ENCODE data around the gene SLC39A13. TPM values are rescaled to one million over a fixed set of nuclear protein-coding genes. Genes with fewer than 3 reads are reported as not detected.

Gene SLC39A13
- total RNA-seq, 1 experiment from 2014 or later, result 32.5 TPM

- no peak overlapping the region for H3K4me3 ChIP-seq (ENCODE audit: low read length)
- no peak overlapping the region for H3K27ac ChIP-seq (ENCODE audit: low read length)
- no peak for TF ChIP-seq CTCF (conservative IDR thresholded peaks at IDR 0.05; ENCODE audit: low read depth, low read length)
- no peak for TF ChIP-seq EZH2 (IDR thresholded peaks at IDR 0.05; ENCODE audit: low read length, unreplicated experiment)
- TF ChIP-seq EZH2phosphoT487 (IDR thresholded peaks at IDR 0.05; ENCODE audit: borderline replicate concordance, low read length), result no peak
- no peak overlapping the region for H3K4me2 ChIP-seq (ENCODE audit: low read length)
- no peaks in the 10 kb centered on the region for H3K36me3 ChIP-seq (ENCODE audit: low read depth, low read length)
- H3K79me2 ChIP-seq (ENCODE audit: low read length), result no peaks in the 10 kb centered on the region
- no peaks in the 10 kb centered on the region for H3K4me1 ChIP-seq (ENCODE audit: insufficient read depth, low read length)
- no TSS peak for BruUV-seq (replicated peaks)
- H3K27me3 ChIP-seq (ENCODE audit: low read length), result no peaks in the 10 kb centered on the region
- no peaks in the 10 kb centered on the region for H3K9me3 ChIP-seq (ENCODE audit: low read length)
- no peaks in the 10 kb centered on the region for H3F3A ChIP-seq (ENCODE audit: low read length, unreplicated experiment)
- intact Hi-C loops (cut with micrococcal nuclease), result no loop called here
- no peaks in the 10 kb centered on the region for H3K9me2 ChIP-seq (replicated peaks; ENCODE audit: low read length)
- no peak overlapping the region for H2AFZ ChIP-seq (ENCODE audit: low read length)
- ChIA-PET CTCF (no interaction called here), POLR2A (ENCODE audit: unreplicated experiment) (no interaction called here)
- DNase-seq (no peak), ATAC-seq (no peak)
- H3K9ac ChIP-seq (ENCODE audit: low read length), result no peak overlapping the region
- H4K20me1 ChIP-seq (ENCODE audit: low read length), result no peaks in the 10 kb centered on the region
Measured at GRCh38 chr11:47389577-47390421, 18.6 kb upstream of the SLC39A13 start.

GRCh38 chr11:47390422-47390760 lies 18.0 kb upstream of the SLC39A13 start:
- BruUV-seq (replicated peaks), result no TSS peak
- Histone ChIP-seq H3K27me3 (ENCODE audit: low read length) (no peaks in the 10 kb centered on the region), H3K4me2 (ENCODE audit: low read length) (no peak overlapping the region), H3K36me3 (ENCODE audit: low read depth, low read length) (no peaks in the 10 kb centered on the region), H3K4me1 (ENCODE audit: insufficient read depth, low read length) (no peaks in the 10 kb centered on the region), H4K20me1 (ENCODE audit: low read length) (no peaks in the 10 kb centered on the region), H3K79me2 (ENCODE audit: low read length) (no peaks in the 10 kb centered on the region), H3K9me2 (replicated peaks; ENCODE audit: low read length) (no peaks in the 10 kb centered on the region), H3K9ac (ENCODE audit: low read length) (no peak overlapping the region), H3K9me3 (ENCODE audit: low read length) (no peaks in the 10 kb centered on the region), H3K27ac (ENCODE audit: low read length) (no peak overlapping the region), H3F3A (ENCODE audit: low read length, unreplicated experiment) (no peaks in the 10 kb centered on the region), H2AFZ (ENCODE audit: low read length) (no peak overlapping the region), H3K4me3 (ENCODE audit: low read length) (no peak overlapping the region)
- ChIA-PET CTCF (no interaction called here), POLR2A (ENCODE audit: unreplicated experiment) (no interaction called here)
- DNase-seq (no peak), ATAC-seq (no peak)
- no peak for TF ChIP-seq CTCF (conservative IDR thresholded peaks at IDR 0.05; ENCODE audit: low read depth, low read length)
- TF ChIP-seq EZH2 (IDR thresholded peaks at IDR 0.05; ENCODE audit: low read length, unreplicated experiment), result no peak
- TF ChIP-seq EZH2phosphoT487 (IDR thresholded peaks at IDR 0.05; ENCODE audit: borderline replicate concordance, low read length), result no peak
- intact Hi-C loops (cut with micrococcal nuclease), result no loop called here

GRCh38 chr11:47391077-47391583 lies 17.3 kb upstream of the SLC39A13 start:
- Histone ChIP-seq H3K9ac (ENCODE audit: low read length) (no peak overlapping the region), H3K27me3 (ENCODE audit: low read length) (no peaks in the 10 kb centered on the region), H3F3A (ENCODE audit: low read length, unreplicated experiment) (no peaks in the 10 kb centered on the region), H3K4me3 (ENCODE audit: low read length) (no peak overlapping the region), H3K9me3 (ENCODE audit: low read length) (no peaks in the 10 kb centered on the region), H2AFZ (ENCODE audit: low read length) (no peak overlapping the region), H4K20me1 (ENCODE audit: low read length) (no peaks in the 10 kb centered on the region), H3K27ac (ENCODE audit: low read length) (no peak overlapping the region), H3K4me2 (ENCODE audit: low read length) (no peak overlapping the region), H3K9me2 (replicated peaks; ENCODE audit: low read length) (no peaks in the 10 kb centered on the region), H3K36me3 (ENCODE audit: low read depth, low read length) (no peaks in the 10 kb centered on the region), H3K4me1 (ENCODE audit: insufficient read depth, low read length) (no peaks in the 10 kb centered on the region), H3K79me2 (ENCODE audit: low read length) (no peaks in the 10 kb centered on the region)
- intact Hi-C loops (cut with micrococcal nuclease), result no loop called here
- DNase-seq (no peak), ATAC-seq (no peak)
- BruUV-seq (replicated peaks), result no TSS peak
- POLR2A ChIA-PET (ENCODE audit: unreplicated experiment), result no interaction called here
- CTCF ChIA-PET, result no interaction called here
- no peak for TF ChIP-seq EZH2 (IDR thresholded peaks at IDR 0.05; ENCODE audit: low read length, unreplicated experiment)
